H1 (cell line): ENCODE data around the gene SNTG2. TPM values are rescaled to one million over a fixed set of nuclear protein-coding genes. Genes with fewer than 3 reads are reported as not detected.

Experiments used
- CTCF ChIA-PET: fragments of 300-600 bp; sonication (Branson Sonifier 250); formaldehyde crosslinking; loops from one replicate; lab custom pipeline; 2021; ENCODE audit not compliant: partially characterized antibody; lab: Charles Lee
- POLR2A ChIA-PET: fragments of 300-600 bp; sonication (Branson Sonifier 250); formaldehyde crosslinking; loops from one replicate; lab custom pipeline; 2021; ENCODE audit warnings: inconsistent platforms; ENCODE audit not compliant: partially characterized antibody; lab: Charles Lee
- DNase-seq, 2 experiments: peaks; one replicate each; pipeline versions ENCODE4 v3.0.0 to v3.0.0-alpha.2; 2010 to 2022; ENCODE audit warnings: low spot score in 2 of 2, low read depth in 1 of 2, mixed read lengths in 1 of 2
- FAIRE-seq: peaks from 2 replicates; lab custom pipeline; 2011; peaks lifted over from hg19 to GRCh38; lab: Jason Lieb, UNC
- H2AFZ ChIP-seq: 2 replicates; pipeline ENCODE4 v1.8.1; 2012; ENCODE audit warnings: low read length, inconsistent platforms
- H2AK5ac ChIP-seq: 2 replicates; pipeline ENCODE4 v1.6.1; 2013; ENCODE audit warnings: low read depth, low read length
- H2BK120ac ChIP-seq: replicated peaks from 2 replicates; pipeline ENCODE3; 2013; ENCODE audit warnings: low read depth, low read length, inconsistent platforms
- H2BK12ac ChIP-seq: 2 replicates; pipeline ENCODE4 v1.6.1; 2013; ENCODE audit warnings: low read depth, low read length
- H2BK15ac ChIP-seq: 2 replicates; pipeline ENCODE4 v1.6.1; 2013; ENCODE audit warnings: low read length
- H2BK20ac ChIP-seq: 2 replicates; pipeline ENCODE4 v1.6.1; 2013; ENCODE audit warnings: low read length
- H2BK5ac ChIP-seq: 2 replicates; pipeline ENCODE4 v1.6.1; 2013; ENCODE audit warnings: low read depth, low read length
- H3K14ac ChIP-seq: 2 replicates; pipeline ENCODE4 v1.6.1; 2013; ENCODE audit warnings: inconsistent platforms; ENCODE audit not compliant: insufficient read length
- H3K18ac ChIP-seq: 2 replicates; pipeline ENCODE4 v1.6.1; 2013; ENCODE audit warnings: low read length; ENCODE audit errors: extremely low read depth
- H3K23ac ChIP-seq: 2 replicates; pipeline ENCODE4 v1.6.1; 2013; ENCODE audit warnings: inconsistent platforms; ENCODE audit not compliant: insufficient read length
- H3K23me2 ChIP-seq: 2 replicates; pipeline ENCODE4 v1.6.1; 2013; ENCODE audit warnings: low read depth, low read length
- H3K27ac ChIP-seq: 2 replicates; pipeline ENCODE4 v1.6.1; 2011; ENCODE audit warnings: low read depth, low read length, inconsistent platforms
- H3K27me3 ChIP-seq, 4 experiments: replicated peaks in 1 of 4; 1 replicate in 1 of 4; 2 replicates in 3 of 4; pipeline versions ENCODE4 v1.6.1 to v1.8.1; 2011 to 2013; ENCODE audit warnings: low read length in 3 of 4, mild to moderate bottlenecking in 3 of 4, inconsistent platforms in 2 of 4, mixed read lengths in 2 of 4, moderate library complexity in 1 of 4; ENCODE audit not compliant: control insufficient read depth in 3 of 4, insufficient read depth in 3 of 4; ENCODE audit errors: extremely low read depth in 1 of 4
- H3K36me3 ChIP-seq, 4 experiments: 2 replicates each; pipeline versions ENCODE4 v1.6.1 to v1.8.1; 2011 to 2013; ENCODE audit warnings: mild to moderate bottlenecking in 4 of 4, low read length in 3 of 4, moderate library complexity in 2 of 4, control low read depth in 1 of 4, inconsistent platforms in 1 of 4; ENCODE audit not compliant: insufficient read depth in 4 of 4, control insufficient read depth in 2 of 4
- H3K4ac ChIP-seq: replicated peaks from 2 replicates; pipeline ENCODE3; 2013; ENCODE audit warnings: low read length, low read depth, mixed read lengths, inconsistent platforms; ENCODE audit not compliant: insufficient read length
- H3K4me1 ChIP-seq, 4 experiments: replicated peaks in 1 of 4; 1 replicate in 1 of 4; 2 replicates in 3 of 4; pipeline versions ENCODE4 v1.6.1 to v1.8.1; 2011 to 2013; ENCODE audit warnings: low read length in 3 of 4, inconsistent platforms in 2 of 4, mixed read lengths in 1 of 4; ENCODE audit not compliant: insufficient read depth in 4 of 4, control insufficient read depth in 3 of 4
- H3K4me2 ChIP-seq, 2 experiments: 2 replicates each; pipeline versions ENCODE4 v1.6.1 to v1.8.1; 2011 to 2013; ENCODE audit warnings: low read depth in 2 of 2, low read length in 2 of 2, control low read depth in 1 of 2, inconsistent platforms in 1 of 2, mild to moderate bottlenecking in 1 of 2; ENCODE audit not compliant: insufficient read depth in 1 of 2
- H3K4me3 ChIP-seq, 4 experiments: fragments of 200-600, 300-600 bp in 1 of 4; sonication (generic), shearing (Covaris generic), sonication (Bioruptor Twin) in 1 of 4; 2 replicates each; pipeline versions ENCODE4 v1.5.1 to v1.8.1; 2011 to 2016; ENCODE audit warnings: low read length in 4 of 4, low read depth in 3 of 4, control low read depth in 2 of 4, inconsistent platforms in 2 of 4, mild to moderate bottlenecking in 2 of 4, mixed read lengths in 1 of 4, moderate library complexity in 1 of 4; ENCODE audit not compliant: insufficient read depth in 2 of 4; ENCODE audit errors: extremely low read depth in 1 of 4
- H3K56ac ChIP-seq: replicated peaks from 2 replicates; pipeline ENCODE3; 2013; ENCODE audit warnings: low read depth, mild to moderate bottlenecking, mixed read lengths, low read length, inconsistent platforms; ENCODE audit not compliant: insufficient read length
- H3K79me1 ChIP-seq: 2 replicates; pipeline ENCODE4 v1.6.1; 2013; ENCODE audit warnings: low read depth, low read length, control low read depth
- H3K79me2 ChIP-seq, 2 experiments: 2 replicates each; pipeline versions ENCODE4 v1.6.1 to v1.8.1; 2012 to 2013; ENCODE audit warnings: low read length in 2 of 2, mild to moderate bottlenecking in 2 of 2, inconsistent platforms in 1 of 2; ENCODE audit not compliant: insufficient read depth in 2 of 2, control insufficient read depth in 1 of 2
- H3K9ac ChIP-seq, 4 experiments: replicated peaks in 1 of 4; 1 replicate in 1 of 4; 2 replicates in 3 of 4; pipeline versions ENCODE4 v1.6.1 to v1.8.1; 2011 to 2013; ENCODE audit warnings: low read depth in 3 of 4, low read length in 3 of 4, control low read depth in 2 of 4, mild to moderate bottlenecking in 2 of 4, moderate library complexity in 2 of 4, inconsistent platforms in 1 of 4; ENCODE audit errors: extremely low read depth in 1 of 4
- H3K9me3 ChIP-seq, 2 experiments: 2 replicates each; pipeline versions ENCODE4 v1.6.1 to v1.8.1; 2012 to 2013; ENCODE audit warnings: mild to moderate bottlenecking in 2 of 2, moderate library complexity in 2 of 2, control low read depth in 1 of 2, inconsistent platforms in 1 of 2, low read depth in 1 of 2, low read length in 1 of 2, mixed read lengths in 1 of 2; ENCODE audit not compliant: insufficient read depth in 2 of 2
- H4K20me1 ChIP-seq, 2 experiments: replicated peaks in 1 of 2; 2 replicates each; pipeline versions ENCODE3 to v1.8.1; 2011 to 2013; ENCODE audit warnings: inconsistent platforms in 2 of 2, low read length in 2 of 2, mild to moderate bottlenecking in 1 of 2; ENCODE audit not compliant: insufficient read depth in 2 of 2, control insufficient read depth in 1 of 2
- H4K5ac ChIP-seq: 2 replicates; pipeline ENCODE4 v1.6.1; 2013; ENCODE audit warnings: low read length, low read depth, mixed read lengths, inconsistent platforms; ENCODE audit not compliant: insufficient read length
- H4K8ac ChIP-seq: 2 replicates; pipeline ENCODE4 v1.8.0; 2013; ENCODE audit warnings: mild to moderate bottlenecking, moderate library complexity, low read length, inconsistent platforms; ENCODE audit not compliant: insufficient read depth; ENCODE audit errors: extremely low read depth
- H4K91ac ChIP-seq: replicated peaks from 2 replicates; pipeline ENCODE3; 2013; ENCODE audit warnings: low read length, mixed read lengths, inconsistent platforms; ENCODE audit not compliant: insufficient read length
- KDM5A ChIP-seq: fragments of 200-600 bp; IDR thresholded peaks from 2 replicates; pipeline ENCODE4 v1.7.1; 2012; ENCODE audit warnings: mild to moderate bottlenecking, low read length, inconsistent platforms, mixed read lengths
- WGBS, 2 experiments: shearing (Covaris generic) in 1 of 2; methylation state at CpG; one replicate each; pipeline versions ENCODE4 v1.1.6 to v1.1.7; 2013 to 2015; ENCODE audit warnings: low lambda C conversion rate in 2 of 2, mixed read lengths in 2 of 2, inconsistent platforms in 1 of 2, low coverage in 1 of 2, missing lambda C conversion rate in 1 of 2; ENCODE audit not compliant: insufficient replicate concordance in 2 of 2, insufficient coverage in 1 of 2, insufficient read length in 1 of 2; ENCODE audit errors: extremely low coverage in 1 of 2, missing lambda C conversion rate in 1 of 2; 5-methylcytosine and 5-hydroxymethylcytosine counted together
- polyA plus RNA-seq, 7 experiments: library from polyadenylated mRNA; depleted of rRNA in 3 of 7; stranded (reverse) in 5 of 7; unstranded in 2 of 7; fragments of >200 nt in 5 of 7; fragments of 200-250 nt in 2 of 7; gene quantifications; 1 replicate in 5 of 7; 2 replicates in 1 of 7; 4 replicates in 1 of 7; pipeline versions ENCODE4 v1.2.1 to v1.2.3, GENCODE V29; 2011 to 2013; ENCODE audit warnings: missing spikeins in 2 of 7, mixed read lengths in 2 of 7
- total RNA-seq: library from RNA; stranded (reverse); fragmentation: NEBNext Ultra II Directional; extraction: Animal tissue kit (Norgen Biotek cat#: 25700); gene quantifications from 2 replicates; pipeline ENCODE4 v1.2.1, GENCODE V29; 2021

The SNTG2 gene
- total and polyA plus RNA-seq, 2 of the 8 experiments (the other 6 are each of a cell fraction or from before 2014, with no cell fraction given) = 6.6 to 18.1 TPM

GRCh38 chr2:1115843-1116539 is 165.3 kb downstream of the SNTG2 start:
- H2BK15ac ChIP-seq = no peak overlapping the region

More at GRCh38 chr2:1115843-1116539, 165.3 kb downstream of the SNTG2 start:
- no peak overlapping the region for H3K56ac ChIP-seq
- H3K23me2 ChIP-seq = no peaks in the 10 kb centered on the region
- POLR2A ChIA-PET = interaction anchor here (0.8 kb wide), 1 partner anchor 272 kb away, joined by 3 read pairs; no protein-coding TSS in a partner anchor
- peak overlapping the region; percentile 41; the same call in 1 of the 2 replicates for H4K8ac ChIP-seq
- WGBS, 2 experiments = 93% methylated on average over 12 of the region's 12 CpGs; no CpG with 5 or more reads in 1 of the 2 experiments
- no peak overlapping the region for H3K14ac ChIP-seq
- no peak overlapping the region for H4K5ac ChIP-seq
- H3K4me3 ChIP-seq = no peak overlapping the region
- H3K9ac ChIP-seq = no peak overlapping the region
- H2AK5ac ChIP-seq = no peak overlapping the region
- H2BK20ac ChIP-seq = no peak overlapping the region
- no peak for DNase-seq
- no peak overlapping the region for H3K4ac ChIP-seq
- H3K18ac ChIP-seq = no peak overlapping the region
- H3K79me2 ChIP-seq = no peaks in the 10 kb centered on the region
- no peak overlapping the region for H2AFZ ChIP-seq
- H3K36me3 ChIP-seq = peaks cover 0 to 32% (median 6%) of the 10 kb centered on the region in 4 experiments; a peak in 5 of 8 replicates
- H2BK120ac ChIP-seq = no peak overlapping the region
- H3K27me3 ChIP-seq = no peaks in the 10 kb centered on the region; a peak in 1 of 7 replicates
- no peak for FAIRE-seq
- no peaks in the 10 kb centered on the region for H4K20me1 ChIP-seq
- no peak overlapping the region for H3K23ac ChIP-seq
- no peaks in the 10 kb centered on the region for H3K79me1 ChIP-seq
- H3K9me3 ChIP-seq = peaks cover 33 to 35% of the 10 kb centered on the region in 2 experiments
- H2BK12ac ChIP-seq = no peak overlapping the region
- H3K4me1 ChIP-seq = no peaks in the 10 kb centered on the region
- no peak overlapping the region for H4K91ac ChIP-seq
- H2BK5ac ChIP-seq = no peak overlapping the region
- no peak overlapping the region for H3K4me2 ChIP-seq
- no peak for TF ChIP-seq KDM5A
- TF ChIP-seq, all 59 proteins: peak for 0
- CTCF ChIA-PET = no interaction called here
- H3K27ac ChIP-seq = no peak overlapping the region
